ENCODE results near the gene CTNNA1.

Gene CTNNA1

DNA sequence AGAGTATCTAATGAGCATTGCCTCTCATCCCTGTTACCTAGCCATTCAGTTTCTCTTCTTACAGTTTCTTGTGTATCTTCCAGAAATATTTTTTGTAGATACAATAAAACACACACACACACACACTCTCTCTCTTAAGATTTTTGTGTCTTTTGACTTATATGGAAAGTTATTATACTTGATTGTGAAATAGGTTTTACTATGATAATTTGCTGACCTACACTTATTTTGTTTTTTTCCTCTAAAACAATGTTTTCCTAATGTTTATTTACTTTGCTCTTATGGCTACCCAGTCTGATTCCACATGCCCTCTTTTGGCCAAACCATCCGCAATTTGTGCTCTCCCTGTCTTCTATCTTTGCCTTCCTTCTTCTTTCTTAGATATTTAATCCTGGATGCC, 96.7 kb downstream of the CTNNA1 start:
- DNase-seq (ENCODE audit: low read depth in 2 of 2) = no peak

DNA sequence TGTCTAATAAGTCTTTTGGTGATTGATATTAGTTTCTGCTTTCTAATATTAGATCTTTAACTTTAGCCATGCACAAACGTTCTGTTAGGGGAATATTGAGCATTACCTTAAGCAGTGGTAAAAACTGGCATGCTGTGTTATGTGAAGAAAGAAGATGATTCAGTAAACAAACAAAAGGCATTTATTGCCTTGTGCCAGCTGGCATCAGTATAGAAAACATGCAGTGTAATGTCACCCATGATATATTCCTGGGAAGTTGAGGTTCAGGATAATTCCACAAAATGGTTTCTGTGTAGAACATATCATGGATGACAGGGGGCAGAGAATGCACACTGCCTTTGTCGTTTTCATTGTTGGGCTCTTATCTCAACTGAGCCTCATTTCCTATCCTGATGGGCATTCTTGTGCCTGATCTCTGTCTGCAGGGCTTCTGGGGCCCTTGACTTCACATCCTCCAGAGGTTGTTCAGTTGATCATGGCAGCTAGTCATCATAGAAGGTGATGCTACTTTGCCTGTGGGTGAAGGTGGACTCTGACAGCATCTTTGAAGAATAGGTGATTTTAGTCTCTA, 97.7 kb downstream of the CTNNA1 start:
- no peak for DNase-seq (ENCODE audit: low read depth in 2 of 2)

DNA sequence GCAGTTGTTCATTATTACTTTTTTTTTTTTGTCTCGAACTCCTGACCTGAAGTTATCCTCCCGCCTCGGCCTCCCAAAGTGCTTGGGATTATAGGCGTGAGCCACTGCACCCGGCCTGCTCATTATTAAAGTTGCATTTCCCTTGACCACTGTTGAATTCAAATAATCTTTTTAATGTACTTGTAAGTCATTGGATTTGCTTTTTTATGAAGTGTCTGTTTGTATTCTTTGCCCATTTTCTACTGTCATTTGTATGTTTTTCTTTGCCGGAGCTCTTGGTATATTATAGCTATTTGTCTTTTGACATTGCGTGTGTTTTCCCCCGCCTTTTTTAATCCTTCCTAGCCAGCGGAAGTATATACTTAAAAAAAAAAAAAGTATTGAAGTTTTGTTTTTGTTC, 99.9 kb downstream of the CTNNA1 start:
- DNase-seq (ENCODE audit: low read depth in 2 of 2) = no peak

DNA sequence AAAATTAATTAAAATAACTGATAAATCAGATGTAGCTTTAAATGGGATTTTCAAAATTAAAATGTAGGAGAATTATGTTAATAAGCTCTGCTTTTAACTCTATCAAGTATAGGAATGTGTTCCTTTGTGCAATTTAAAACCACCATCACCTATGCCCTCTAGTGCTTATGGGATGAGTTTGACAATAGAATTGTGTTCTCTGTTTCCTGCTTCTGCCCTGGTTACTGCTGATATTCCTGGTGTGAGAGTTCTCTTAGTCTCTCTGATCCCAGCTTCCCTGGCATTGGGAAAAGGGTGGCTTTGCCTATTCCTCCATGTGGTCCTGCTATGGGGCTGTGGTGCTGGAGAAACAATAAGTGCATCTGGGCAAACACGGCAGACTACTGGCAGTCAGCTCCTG, 113.8 kb downstream of the CTNNA1 start:
- DNase-seq (ENCODE audit: low read depth in 2 of 2) = no peak

DNA sequence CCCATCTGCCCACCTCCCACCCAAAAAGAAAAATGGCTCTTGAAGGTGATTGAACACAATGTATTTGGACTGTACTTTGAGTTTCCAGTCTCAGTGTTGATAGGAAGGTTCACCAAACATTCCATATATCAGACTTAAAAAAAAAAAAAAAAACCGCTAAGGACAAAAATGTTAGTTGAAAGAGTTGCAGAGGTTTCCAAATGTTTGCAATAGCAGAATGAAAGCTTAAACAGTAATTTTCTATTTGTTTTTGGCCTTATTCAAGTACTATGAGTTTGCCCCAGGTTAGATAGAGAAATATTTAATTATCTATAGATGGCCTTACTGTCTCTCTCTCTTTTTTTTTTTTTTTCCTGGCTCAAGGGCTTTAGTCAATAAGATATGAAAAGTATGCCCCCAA, 115.8 kb downstream of the CTNNA1 start:
- DNase-seq (ENCODE audit: low read depth in 2 of 2) = no peak

DNA sequence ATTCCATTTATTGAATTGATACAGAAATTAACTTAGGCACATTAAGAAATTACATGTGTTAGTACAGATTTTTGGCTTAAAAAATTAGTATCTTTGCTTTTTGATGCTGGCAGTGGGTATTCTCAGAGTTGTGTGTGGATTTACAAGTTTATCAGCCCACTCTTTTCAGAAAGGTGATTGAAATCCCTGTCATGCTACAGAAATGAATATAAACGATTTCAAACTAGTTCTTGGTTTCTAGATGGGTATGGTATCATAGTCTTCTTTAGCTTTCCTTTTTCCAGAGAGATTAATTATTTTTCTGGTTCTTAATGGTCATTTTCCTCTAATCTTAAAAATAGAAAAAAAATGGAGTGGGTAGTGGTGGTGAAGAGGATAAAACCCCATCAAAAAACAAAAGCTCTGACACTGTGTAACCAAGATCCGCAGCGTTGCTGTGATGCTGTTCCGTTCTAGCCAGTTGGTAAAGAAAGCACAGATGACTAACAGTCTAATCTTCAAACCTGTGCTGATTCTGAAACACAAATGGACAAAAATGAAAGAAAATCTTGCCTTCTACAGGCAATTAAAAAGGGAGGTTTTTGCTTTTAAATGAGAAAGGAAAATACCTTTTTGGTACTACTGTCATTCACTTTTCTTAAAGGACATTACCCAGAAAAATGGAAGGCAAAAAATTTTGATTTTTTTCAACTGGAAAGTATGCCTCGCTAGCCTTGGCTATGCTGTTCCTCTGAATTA, 116.7 kb downstream of the CTNNA1 start:
- DNase-seq (ENCODE audit: low read depth in 2 of 2) = no peak

DNA sequence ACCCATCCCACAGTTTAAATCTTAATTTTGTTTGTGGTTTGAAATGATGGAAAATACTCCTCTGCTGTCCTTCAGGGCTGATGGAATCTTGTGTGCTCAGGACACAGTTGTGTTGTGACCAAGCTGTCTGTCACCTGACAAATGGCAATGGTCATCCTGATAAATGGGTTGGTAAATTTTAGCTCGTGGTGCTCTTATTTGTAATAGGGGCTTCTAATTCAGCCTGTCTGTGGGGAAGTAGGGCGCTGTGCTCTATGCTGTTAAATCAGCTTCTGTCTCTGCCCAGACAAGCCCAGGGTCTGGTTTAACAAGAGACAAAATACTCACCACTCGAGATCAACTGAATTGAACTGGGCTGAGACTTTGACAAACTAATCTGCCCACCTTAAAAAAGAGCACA, 117.4 kb downstream of the CTNNA1 start:
- no peak for DNase-seq (ENCODE audit: low read depth in 2 of 2)

DNA sequence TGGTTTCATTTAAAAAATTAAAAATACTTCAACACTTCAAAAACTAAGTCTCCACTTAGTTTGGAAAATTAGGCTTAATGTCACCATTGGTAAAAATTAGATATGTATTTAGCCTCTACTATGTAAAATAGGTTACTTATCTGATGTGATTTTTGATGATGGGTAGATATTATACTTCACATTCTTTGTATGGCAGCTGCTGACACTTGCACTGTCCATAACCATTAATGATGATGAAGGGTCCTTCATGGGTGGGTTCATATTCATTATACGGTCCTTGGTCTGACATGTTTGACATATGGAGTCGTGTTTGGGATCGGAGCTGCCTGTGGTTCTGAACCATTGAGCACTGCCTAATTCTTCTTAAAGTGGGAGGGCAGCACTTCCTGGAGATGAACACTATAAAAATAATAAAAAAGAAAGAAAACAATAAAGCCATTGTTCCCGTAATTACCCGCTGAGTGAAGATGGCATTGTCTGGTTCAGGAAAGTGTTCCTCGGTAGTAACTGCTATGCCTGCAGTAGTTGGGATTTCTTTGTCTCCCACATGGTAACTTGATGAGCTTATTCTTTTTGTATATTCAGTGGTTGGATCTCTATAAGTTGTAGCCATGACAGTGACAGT, 119.7 kb downstream of the CTNNA1 start:
- no peak for DNase-seq (ENCODE audit: low read depth in 2 of 2)

DNA sequence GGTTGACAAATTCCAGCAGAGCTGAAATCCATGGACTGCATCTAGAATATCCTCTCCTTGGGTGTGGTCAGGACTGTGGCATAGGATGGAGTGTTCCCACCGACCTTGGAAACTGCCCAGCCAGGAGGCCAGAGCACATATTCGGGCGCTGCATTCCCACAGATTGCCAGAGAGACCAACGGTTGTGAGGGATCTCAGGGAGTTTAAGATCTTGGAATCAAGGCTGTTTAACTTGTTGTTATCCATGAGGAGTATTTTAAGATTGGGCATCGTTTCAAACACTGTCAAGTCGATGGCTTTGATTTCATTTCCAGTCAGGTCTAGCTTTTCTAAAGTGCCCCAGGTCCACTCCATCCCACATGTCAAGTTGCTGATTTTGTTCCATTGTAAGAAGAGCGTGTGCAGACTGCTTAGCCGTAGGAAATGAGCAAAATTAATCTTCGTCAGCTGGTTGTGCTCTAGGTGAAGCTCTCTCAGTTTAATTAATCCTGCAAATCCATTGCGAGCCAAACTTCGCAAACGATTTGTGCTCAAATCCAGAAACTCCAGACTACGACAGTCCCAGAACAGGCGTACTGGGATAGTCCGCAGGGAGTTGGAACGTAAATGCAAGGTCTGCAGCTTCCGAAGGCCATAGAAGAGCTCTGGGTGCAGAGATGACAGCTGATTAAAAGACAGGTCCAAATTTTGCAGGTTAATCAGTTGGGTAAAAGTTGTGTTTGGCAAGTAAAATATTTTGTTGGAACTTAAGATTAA, 120.4 kb downstream of the CTNNA1 start:
- DNase-seq (ENCODE audit: low read depth in 2 of 2) = no peak

DNA sequence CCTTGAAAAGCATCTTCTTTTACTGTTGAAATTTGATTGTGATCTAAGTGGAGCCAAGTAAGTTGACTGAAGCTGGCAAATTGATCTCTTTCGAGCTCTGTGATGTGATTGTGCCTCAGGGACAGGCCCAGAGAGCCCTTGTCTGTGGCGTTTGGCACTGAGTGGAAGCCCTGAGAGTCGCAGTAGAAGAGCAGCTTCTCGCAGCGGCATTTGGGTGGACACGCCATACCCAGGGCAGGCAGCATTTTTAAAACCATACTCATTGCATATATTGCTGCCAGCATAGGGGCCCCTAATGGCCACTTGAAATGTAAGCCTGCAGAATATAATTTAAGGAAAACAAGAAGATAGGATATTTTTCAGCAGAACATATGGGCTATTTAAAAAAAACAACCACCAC, 121.0 kb downstream of the CTNNA1 start:
- no peak for DNase-seq (ENCODE audit: low read depth in 2 of 2)

DNA sequence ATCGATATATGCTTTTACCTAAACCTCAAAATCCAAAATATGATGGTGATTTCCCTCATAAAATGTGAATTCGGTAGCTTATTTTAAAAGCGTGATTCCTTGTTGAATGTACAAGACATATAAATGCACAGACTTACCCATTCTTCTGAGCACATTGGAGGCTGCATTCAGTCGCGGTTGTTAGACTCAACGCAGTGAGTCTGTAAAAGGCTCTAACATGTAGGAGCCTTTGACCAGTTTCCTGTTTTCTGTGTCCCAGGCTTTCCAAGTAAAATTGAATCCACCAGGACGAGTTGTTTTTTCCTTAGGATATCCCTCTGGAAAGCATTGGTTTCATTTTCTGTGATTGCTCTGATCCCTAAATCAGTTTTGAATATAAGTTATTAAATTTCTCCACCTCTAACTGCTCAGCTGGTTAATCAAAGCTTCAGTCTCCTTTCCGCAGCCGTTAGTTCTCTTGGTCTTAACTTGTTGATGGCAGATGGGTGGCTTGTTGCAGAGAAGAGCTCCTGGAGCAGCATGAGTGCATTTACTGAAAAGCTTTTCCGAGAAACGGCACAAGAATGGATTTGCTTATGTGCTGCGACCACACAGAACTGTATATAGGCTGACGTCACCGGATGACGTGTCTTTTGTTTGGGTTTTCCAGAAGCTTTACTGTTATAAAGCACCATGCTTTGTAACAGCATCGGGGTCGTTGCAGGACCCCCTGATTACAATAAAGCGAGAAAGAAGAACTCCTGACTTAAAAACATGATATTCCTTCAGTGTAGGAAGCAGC, 121.7 kb downstream of the CTNNA1 start, which contains the start of gene LRRTM2:
TSS of gene LRRTM2 (minus strand) at position 565 of the 781 bp plus-strand sequence. CDS start at position 141, 424 bp downstream.
- no peak for DNase-seq (ENCODE audit: low read depth in 2 of 2)

DNA sequence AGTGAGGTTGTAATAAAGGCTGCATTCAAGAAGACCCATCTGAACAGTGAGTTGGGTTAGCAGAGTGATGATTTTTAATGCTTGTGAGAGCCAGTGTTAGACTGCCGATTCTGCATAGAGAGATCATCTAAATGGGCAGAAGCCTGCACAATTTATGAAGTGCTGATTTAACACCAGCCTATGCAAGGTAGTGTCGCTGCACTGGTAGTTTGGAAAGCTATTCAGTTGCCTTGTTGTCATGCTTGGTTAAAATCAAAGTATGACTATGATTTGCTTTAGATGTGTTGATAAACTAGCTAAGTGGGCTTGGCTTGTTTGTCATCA, 122.3 kb downstream of the CTNNA1 start:
- DNase-seq (ENCODE audit: low read depth in 2 of 2) = no peak

DNA sequence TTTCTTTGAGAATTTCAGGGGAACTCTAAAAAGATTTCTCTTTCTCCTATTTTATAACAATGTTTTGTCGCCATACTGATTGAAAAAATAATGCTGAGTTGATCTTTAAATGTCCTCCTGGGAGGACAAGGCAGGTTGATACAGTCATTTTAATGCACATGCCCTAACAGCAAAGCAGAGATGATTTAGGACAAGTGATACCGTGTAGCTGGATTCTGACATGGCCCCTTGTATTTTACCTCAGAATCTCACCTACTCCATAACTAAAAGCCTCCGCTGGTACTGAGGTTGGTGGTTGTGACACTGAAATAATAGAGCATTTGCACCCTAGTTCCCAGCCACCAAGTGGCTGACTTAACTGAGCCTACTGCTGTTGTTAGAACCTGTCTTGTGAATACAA, 122.7 kb downstream of the CTNNA1 start:
- DNase-seq (ENCODE audit: low read depth in 2 of 2) = no peak

DNA sequence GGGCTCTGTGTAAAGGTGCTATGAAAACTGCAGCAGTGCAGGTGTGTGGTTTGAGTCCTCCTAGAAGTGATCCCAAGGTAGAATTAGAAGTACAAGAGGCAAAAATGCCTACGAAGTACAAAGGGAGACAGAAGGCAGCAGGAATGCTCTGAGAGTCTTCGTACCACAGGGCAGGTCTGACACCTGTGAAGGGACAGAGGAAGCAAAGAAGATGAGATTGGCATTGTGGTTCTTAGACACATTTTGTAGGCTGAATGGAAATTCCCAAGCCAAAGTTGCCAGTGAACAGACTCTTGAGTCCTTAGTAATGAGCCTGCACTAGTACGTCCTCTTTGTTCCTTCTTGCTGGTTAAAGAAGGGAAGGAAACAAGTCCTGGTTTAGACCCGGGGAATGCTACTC, 123.6 kb downstream of the CTNNA1 start:
- no peak for DNase-seq (ENCODE audit: low read depth in 2 of 2)

DNA sequence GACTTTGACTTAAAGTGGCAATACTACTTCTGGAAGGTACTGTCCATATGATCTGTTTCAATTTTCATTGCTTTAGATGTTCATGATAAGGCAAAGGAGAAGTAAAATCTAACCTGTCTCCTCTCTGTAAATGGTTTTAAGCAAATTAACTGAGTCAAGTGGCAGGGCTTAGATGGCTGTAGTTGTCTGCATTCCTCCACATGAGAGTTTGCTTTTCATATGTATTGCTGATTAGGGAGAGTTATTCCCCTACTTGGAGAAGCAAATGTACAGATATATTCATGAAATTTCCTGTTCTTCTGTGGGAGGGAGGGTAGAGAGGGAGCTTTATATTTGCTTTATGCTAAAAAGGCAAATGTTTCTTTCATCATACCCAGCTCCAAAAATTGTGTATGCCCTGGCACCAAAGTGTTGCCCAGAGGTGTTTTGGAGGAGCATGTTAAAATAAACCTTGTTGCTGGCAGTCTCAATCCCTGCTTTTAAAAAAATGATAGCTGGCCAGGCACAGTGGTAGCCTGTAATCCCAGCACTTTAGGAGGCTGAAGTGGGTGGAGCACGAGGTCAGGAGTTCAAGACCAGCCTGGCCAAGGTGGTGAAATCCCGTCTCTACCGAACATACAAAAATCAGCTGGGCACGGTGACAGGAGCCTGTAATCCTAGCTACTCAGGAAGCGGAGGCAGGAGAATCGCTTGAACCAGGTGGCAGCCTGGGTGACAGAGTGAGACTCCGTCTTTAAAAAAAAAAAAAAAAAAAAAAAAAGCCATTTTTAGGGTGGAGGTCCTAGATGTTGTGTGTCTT, 125.4 kb downstream of the CTNNA1 start:
- DNase-seq (ENCODE audit: low read depth in 2 of 2) = no peak

DNA sequence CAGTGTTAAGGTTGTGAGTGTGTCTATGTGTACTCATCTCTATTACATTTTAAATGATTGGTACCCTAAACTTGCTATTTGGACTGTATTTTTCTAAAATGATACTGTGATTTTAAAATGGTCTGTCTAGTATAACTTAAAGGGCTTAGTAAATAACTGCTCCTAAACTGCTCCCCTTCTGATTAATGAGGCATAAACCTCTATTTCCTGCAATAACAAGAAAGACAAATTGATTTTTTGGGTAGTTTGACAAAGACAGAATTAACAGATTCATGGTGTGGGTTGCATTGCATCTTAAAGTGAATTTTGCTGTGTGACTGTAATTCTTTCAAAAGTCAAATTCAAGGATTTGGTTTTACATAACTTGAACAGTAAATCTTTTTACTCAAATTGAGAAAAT, 130.0 kb downstream of the CTNNA1 start:
- DNase-seq (ENCODE audit: low read depth in 2 of 2) = no peak

DNA sequence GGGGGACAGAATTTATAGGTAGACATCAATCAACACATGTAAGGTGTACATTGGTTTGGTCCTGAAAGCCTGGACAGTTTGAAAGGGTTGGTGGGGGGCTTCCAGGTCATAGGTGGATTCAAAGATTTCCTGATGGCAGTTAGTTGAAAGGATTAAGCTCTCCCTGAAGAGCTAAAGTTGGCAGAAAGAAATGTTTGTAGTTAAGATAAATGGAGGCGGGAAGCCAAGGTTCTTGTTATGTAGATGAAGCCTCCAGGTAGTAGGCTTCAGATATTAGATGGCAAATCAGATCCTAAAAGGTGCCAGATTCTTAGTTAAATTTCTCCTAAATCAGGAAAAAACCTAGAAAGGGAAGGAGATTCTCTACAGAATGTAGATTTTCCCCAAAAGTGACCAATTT, 130.9 kb downstream of the CTNNA1 start:
- no peak for DNase-seq (ENCODE audit: low read depth in 2 of 2)

DNA sequence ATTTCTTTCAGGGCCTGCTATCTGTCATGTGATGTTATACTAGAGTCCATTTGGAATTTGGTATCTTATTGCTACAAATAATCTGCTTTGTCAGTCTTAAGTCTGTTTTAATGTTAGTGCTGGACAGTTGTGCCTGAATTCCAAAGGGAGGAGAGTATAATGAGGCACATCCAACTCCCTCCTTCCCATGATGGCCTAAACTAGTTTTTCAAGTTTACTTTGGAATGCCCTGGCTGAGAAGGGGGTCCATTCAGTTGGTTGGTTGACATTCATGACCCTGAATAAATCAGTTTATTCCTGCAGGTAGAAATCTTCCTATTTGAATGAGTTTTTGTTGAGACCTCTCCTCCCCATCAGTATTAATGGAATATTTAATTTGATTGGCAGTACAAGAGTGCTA, 131.3 kb downstream of the CTNNA1 start:
- DNase-seq (ENCODE audit: low read depth in 2 of 2) = no peak

DNA sequence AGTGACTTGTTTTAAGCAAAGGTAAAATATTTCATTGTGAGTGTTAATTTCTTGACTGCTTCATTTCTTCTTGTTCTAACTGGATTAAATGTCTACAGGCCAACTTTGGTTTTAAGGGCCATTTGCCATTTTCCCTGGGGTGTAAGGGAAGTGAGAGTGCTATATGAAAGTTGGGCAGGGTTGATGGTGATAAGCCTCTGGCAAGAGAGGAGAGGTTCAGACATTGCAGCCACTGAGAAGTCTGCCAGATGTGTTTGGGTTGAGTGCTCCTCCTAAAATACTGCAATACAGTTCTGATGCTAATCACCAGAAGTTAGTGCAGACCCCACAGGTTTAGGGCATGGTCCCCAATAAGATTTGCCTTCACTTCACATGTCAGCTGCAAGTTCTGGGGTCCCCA, 136.8 kb downstream of the CTNNA1 start:
- no peak for DNase-seq (ENCODE audit: low read depth in 2 of 2)

DNA sequence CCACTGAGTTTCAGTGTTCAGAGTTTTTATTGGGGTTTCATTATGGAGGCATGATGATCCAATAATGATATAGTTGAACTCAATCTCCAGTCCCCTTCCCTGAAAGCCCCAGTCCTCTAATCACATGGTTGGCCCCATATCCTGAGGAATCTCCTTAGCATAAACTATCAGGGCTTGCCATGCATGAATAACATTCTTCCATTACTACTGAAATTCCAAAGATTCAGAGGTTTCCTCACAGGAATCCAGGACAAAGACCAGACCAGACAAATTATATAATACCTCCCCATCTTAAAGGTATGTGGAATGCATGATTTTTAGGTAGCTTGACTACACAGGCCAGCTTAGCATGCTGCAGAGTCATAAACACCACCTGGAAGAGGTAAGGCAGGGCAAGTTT, 137.4 kb downstream of the CTNNA1 start:
- no peak for DNase-seq (ENCODE audit: low read depth in 2 of 2)

DNA sequence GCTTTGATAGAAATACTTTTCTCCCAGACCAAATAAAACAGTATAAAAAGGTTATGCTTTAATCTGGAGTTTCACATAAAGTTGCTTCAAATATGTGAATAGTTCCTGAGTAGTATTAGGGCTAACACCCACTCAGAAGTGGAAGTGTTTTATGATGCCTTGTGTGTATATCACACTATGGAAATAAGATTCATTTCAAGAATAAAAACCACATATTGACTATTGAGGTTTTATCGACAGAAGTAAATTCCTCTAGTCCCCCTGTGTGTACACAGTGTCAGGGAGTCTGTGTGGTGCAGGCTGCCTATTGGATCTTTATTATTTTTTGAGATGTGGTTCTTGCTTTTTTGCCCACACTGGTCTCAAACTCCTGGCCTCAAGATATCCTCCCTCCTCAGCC, 142.7 kb downstream of the CTNNA1 start:
- no peak for DNase-seq (ENCODE audit: low read depth in 2 of 2)

Measured in activated CD4-positive, alpha-beta T cell treated with anti-CD3 and anti-CD28 coated beads for 24 hours (primary cell).